ENCODE data around the gene HNRNPLL.
"Not testable (repeated sequence)": the region's sequence is repeated elsewhere in the genome, so short reads cannot be mapped to it uniquely, and the experiment has no call there.

The HNRNPLL gene

DNA sequence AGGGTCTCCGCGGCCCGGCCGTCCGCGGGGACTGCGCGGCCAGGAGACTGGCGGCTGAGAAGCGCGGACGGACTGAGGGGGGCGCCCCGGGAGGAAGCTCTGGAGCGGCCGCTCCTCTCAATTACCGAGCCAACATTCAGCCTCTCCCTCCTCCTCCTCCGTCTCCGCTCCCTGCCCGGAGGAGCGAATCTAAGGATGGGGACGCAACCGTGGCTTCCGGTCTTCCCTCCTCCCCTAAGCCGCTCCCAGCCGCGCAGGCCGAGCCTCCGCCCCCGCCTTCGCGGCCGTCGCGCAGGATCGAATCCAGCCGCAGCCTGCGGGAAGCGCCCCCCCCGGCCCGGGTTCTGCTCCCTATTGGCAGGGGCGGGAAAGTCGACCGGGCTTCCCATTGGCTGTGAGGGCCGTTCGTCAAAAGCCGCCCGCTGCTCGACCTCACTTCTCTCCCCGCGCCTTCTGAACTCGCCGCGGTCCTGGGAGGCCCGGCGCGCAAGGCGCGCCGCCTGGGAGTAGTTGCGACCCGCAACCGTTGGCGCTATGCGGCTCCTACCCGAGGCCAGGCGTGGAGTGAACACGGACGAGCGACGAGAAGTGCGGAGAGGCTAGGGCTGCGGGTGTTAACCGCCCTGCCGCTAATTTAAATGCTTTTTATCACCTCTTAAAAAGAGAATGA lies at the start of gene HNRNPLL:
HNRNPLL (minus strand) TSS at position 197 of the 670 bp plus-strand sequence. CDS start 302 bp downstream, outside the sequence.
- FAIRE-seq: peak; percentile 92

DNA sequence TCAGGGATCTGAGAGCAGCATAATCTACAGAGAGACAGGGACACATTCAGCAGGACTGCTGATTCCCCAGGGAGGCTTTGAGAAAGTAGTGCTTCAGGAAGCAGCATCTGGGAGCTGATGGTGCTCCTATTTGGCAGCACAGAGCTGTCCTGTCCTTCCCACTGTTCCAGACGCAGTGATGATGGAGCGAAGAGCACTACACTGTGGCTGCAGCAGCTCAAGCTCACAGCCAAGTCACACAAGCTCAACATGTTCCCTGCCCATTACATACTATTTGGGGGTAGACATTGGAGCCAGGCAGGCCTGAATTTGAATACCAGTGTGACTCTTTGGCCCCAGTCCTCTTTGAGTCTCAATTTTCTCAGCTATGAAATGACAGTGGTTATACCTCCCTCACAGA lies 48.0 kb upstream of the HNRNPLL start:
- FAIRE-seq: no peak

DNA sequence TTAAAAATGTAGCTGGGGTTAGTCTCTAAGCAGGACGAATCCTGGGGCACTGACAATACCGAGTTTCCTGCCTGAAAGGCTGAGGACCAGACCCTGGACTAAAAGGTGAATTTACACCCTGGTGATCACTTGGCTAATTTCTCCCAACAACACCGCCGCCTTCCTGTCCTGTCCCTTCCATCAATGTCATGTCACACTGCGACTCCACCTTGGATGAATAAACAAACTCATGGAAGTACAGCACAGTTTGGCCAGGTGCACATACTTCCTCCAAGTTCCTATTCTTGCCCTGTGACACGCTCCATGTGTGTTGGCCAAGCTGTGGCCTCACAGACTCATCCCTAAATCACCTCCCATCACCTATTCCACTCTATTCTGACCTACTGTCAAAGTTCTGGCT lies 47.3 kb upstream of the HNRNPLL start:
- no peak for FAIRE-seq

DNA sequence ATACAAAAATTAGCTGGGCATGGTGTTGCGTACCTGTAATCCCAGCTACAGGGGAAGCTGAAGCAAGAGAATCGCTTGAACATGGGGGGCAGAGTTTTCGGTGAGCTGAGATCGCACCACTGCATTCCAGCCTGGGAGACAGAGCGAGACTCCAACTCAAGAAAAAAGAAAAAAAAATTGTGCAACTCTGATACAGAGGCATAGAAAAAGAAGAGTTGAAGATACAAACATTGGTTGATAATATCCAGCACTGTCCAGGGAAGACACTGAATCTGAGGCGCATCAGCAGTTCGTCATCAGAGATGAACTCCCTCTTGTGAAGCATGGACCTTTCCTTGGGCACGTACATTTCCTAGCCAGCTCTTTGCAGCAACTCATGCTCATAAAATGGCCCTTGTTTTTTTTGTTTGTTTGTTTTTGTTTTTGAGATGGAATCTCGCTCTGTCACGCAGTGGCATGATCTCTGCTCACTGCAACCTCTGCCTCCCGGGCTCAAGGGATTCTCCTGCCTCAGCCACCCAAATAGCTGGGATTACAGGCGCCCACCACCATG lies 46.5 kb upstream of the HNRNPLL start:
- no peak for FAIRE-seq

DNA sequence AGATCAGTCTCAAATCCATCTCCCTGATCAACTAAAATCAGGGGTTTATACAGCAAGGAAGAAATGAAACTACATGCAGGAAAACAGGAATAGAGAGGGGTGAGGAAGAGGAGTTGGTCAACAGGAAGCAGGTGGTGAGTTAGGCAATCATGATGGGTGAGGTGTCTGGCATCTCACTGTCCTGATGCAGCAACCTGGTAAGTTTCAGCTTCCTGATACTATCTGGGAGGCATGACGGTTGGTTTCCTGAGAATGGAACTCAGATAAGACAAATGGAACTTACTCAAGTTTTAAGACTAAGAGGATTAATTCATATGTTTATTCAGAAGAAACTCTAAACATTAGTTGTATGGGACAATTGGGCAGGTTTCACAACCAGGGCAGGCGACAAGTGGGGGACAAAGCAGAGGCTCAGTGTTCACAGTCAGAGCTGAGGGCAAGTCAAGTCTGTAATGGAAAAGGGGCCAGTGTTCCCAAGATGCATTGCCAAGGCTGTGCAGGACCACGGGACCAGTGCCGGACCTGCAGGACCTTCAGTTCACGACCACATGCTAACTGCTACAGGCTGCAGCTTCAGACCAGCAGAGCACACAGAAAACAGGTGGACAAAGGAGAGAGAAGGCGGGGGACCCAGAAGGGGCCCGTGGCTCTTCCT lies 45.5 kb upstream of the HNRNPLL start:
- FAIRE-seq: no peak

DNA sequence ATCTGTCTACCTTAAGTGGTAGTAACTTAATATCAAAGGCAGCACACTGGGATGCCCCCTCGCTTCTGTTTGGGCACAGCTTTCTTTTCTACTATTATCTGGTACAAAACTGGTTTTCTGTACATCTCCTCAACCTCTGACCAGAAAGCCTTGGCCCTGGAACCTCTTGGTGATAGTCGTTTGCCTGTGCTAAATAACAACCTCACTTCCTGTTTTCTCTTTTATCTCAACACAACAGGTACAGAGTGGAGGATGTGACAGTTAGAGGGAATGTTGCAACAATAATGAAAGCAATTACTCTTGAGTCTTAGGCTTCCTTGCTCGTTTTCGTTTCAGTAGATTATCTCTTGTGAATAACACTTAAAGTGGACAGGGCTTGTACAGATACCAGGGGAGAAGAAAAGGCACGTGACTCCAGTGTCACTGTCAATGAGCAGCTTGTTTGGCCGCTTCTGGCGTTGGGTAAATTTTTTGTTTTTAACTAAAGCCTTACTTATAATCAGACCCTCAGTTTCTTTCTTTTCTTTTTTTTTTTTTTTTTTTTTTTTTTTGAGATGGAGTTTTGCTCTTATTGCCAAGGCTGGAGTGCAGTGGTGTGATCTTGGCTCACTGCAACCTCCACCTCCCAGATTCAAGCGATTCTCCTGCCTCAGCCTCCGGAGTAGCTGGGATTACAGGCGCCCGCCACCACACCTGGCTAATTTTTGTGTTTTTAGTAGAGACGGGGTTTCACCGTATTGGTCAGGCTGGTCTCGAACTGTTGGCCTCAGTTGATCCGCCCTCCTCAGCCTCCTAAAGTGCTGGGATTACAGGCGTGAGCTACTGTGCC lies 41.2 kb upstream of the HNRNPLL start:
- not testable (repeated sequence) for FAIRE-seq

DNA sequence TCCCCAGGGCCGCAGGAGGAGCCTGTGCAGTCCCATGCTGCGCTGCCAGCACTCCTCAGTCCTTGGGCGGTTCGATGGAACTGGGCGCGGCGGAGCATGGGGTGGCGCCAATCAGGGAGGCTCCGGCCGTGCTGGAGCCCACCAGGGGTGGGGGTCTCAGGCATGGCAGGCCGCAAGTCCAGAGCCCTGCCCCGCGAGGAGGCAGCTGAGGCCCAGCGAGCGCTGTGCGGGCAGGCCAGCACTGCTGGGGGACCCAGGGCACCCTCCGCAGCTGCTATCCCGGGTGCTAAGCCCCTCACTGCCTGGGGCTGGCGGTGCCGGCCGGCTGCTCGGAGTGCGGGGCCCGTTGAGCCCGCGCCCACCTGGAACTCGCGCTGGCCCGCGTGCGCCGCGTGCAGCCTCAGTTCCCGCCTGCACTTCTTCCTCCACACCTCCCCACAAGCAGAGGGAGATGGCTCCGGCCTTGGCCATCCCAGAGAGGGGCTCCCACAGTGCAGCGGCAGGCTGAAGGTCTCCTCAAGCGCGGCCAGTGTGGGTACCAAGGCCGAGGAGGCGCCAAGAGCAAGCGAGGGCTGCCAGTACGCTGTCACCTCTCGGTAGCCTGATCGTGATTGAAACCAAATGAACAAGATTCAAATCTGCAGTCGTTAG lies 40.4 kb upstream of the HNRNPLL start:
- no peak for FAIRE-seq

DNA sequence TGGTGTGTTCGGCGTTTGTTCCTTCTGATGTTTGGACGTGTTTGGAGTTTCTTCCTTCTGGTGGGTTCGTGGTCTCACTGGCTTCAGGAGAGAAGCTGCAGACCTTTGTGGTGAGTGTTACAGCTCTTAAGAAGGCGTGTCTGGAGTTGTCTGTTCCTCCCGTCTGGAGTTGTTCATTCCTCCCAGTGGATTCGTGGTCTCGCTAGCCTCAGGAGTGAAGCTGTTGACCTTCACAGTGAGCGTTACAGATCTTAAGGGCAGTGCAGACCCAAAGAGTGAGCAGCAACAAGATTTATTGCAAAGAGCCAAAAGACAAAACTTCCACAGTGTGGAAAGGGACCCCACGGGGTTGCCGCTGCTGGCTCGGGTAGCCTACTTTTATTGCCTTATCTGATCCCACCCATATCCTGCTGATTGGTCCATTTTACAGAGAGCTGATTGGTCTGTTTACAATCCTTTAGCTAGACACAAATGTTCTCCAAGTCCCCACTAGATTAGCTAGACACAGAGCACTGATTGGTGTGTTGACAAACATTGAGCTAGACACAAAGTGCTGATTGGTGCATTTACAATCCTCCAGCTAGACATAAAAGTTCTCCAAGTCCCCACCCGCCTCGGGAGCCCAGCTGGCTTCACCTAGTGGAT lies 39.8 kb upstream of the HNRNPLL start:
- not testable (repeated sequence) for FAIRE-seq

DNA sequence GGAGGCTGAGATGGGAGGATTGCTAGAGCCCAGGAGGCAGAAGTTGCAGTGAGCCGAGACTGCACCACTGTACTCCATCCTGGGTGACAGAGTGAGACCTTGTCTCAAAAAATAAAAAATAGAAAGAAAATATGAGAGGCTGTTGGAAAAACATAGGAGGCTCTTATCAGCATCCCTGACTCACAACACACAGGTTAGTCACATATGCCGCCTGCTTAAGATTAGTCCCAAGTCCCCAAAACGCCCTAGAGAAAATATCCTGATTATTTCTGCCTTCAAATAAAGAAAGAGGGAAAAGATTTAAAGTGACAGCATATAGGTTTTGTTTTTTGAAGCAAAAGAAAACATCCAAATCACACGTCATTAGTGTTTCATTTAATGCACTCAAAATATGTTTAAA lies 33.3 kb upstream of the HNRNPLL start:
- FAIRE-seq: no peak

DNA sequence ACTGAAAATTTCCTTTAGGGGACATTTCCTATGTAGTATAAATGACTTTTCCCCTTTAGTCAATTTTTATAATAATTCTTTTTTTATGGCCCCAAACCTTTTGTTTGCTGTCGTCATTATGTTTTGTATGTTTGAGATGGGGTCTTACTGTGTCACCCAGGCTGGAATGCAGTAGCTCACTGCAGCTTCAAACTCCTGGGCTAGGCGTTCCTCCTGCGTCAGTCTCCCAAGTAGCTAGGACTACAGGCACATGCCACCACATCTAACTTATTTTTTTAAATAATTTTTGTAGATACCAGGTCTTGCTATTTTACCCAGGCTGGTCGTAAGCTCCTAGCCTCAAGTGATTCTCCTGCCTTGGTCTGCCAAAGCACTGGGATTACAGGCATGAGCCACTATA lies 32.4 kb upstream of the HNRNPLL start:
- no peak for FAIRE-seq

DNA sequence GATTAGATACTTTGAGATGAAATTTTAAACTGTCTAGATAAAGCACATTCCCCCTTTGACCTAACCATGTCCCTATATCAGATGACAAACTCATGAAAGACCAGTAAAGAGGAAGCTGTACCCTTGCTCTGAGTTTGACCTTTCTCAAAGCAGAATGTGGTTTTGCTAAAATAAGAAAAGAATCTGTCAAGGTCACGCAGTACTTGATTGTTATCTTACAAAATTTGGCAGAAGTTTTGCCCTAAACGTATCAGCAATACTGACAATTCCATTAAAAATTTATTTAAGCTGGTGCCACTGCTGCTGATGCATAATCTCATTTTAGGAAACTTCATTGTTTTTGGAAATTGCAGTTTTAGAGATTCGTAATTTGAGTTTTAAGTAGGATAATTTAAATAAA lies 32.0 kb upstream of the HNRNPLL start:
- FAIRE-seq: no peak

DNA sequence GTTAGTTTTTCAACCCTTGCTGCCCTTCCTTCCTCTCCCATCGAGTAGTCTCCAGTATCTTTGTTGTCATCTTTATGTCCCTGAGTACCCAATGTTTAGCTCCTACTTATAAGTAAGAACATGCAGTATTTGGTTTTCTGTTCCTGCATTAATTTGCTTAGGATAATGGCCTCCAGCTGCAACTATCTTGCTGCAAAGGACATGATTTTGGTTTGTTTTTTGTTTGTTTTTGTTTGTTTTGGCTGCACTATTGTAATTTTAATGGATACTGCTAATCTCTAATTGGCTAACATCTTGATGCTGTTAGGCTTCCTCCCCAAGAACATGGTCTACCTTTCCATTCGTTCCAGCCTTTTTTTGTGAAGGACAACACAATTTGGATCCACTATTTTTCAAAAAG lies 31.2 kb upstream of the HNRNPLL start:
- FAIRE-seq: no peak

DNA sequence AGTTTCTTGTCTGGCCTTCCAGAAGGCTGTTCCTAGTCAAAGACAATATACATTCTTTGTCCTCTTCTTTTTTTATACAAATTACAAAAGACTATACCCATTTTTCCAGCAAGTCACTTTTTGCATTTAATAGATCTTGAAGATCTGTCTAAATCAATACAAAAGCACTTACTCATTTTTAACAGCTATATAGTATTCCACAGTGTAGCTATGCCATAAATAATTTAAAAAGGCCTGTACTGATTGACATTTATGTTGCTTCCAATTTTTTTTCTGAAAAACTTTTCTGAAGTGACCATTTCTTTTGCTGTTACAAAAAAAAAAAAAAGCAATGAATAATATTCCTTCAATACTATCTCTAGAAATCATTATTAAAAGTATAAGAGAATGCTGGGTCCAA lies 30.3 kb upstream of the HNRNPLL start:
- FAIRE-seq: no peak

DNA sequence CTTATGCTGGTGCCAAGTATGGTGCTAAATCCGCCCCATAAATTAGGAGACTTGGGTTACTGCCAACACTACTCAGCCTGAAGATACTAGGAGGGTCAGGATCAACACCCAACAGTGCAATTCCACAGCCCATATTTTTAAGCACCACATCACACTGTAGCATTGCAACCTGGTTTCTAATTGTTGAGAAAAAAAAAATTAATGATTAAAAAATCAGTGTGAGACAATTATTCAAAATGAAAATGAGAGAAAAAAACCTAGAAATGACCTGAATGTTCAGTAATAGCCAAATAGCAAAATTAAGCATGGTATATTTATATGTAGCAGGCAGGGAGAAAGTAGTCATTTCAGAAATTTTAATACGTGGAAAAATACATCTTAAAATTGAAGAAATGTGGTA lies 29.2 kb upstream of the HNRNPLL start:
- no peak for FAIRE-seq

DNA sequence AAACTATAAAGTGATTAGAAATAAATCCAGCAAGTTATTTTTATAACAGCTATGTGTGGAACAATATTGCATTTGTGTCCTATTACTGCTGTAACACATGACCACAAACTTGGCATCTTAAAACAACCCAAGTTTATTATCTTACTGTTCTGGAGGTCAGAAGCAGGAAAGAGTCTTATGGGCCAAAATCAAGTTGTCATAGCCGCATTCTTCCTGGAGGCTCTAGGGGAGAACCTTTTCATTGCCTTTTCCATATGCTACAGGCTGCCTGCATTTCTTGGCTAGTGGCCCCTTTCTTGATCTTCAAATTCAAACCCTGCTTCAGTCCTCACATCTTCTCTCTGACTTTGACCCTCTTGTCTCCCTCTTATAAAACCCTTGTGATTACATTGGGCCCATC lies 27.0 kb upstream of the HNRNPLL start:
- no peak for FAIRE-seq

DNA sequence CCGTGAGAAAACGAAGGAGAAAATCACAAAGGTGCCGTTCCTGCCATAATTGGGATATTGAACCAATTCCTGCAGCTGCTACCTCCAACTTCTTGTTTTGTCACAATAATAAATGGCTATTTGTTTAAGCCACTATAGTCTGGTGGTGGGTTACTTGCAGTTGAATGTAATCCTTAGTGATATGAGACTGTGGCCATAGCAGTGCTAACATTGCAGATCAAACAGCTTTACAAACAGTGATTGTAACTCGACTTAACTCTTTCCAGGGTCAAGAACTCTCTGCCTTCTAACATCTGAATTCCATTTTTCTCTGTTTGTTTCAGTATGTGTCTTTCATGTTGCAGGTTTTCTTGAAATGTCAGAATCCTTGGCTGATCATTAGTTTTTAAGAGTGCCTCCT lies 24.7 kb upstream of the HNRNPLL start:
- no peak for FAIRE-seq

DNA sequence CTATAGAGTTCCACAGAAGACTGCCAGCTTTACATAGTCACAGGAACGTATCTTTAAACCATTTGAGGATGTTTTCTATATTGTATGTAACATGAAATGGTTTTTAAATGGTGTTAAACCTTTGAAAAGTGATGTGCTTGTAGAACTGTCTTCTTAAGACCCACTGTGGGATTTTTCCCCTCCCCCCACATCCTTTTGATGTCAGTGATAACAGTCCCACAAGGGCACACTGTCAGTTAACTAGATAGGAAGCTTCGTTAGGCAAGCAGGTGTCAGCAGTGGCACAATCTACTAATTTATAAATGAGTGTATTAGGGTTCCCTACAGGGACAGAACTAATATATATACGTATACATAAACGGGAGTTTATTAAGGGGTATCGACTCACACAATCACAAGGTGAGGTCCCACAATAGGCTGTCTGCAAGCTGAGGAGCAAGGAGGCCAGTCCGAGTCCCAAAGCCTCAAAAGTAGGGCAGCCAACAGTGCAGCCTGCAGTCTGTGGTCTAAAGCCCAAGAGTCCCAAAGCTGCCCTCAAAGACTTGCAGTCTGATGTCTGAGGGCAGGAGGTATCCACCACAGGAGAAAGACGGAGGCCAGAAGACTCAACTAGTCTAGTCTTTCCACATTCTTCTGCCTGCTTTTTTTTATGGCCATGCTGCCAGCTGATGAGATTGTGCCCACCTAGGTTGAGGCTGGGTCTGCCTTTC lies 23.8 kb upstream of the HNRNPLL start:
- no peak for FAIRE-seq

DNA sequence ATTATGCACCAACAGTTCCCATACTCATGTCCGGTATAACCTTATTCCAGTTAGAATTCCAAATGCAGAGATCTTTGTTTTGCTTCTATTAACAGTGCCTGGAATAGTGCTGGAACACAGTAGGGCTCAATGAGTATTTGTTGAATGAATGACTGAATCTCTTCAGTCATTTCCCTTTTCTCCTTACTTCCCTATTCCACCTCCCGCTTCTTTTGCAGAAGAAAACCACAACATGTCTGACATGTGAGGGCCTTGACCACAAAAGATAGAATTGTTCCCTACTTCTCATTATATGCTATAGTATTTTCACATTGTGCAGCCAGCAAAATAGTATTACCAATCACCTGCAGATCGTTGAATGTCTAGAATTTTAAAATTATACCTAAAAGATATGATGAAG lies 19.5 kb upstream of the HNRNPLL start:
- FAIRE-seq: no peak

DNA sequence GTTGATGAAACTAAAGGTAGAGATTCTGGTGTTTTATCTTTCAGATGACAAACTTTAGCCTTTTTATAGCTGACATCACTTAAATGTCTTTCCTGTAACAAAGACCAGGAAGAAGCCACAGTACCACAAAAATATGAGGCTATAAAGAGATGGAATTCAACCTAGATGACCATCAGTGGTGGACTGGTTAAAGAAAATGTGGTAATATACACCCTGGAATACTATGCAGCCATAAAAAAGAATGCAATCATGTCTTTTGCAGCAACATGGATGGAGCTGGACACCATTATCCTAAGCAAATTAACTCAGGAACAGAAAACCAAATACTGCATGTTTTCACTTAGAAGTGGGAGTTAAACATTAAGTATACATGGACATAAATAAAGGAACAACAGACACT lies 18.3 kb upstream of the HNRNPLL start:
- no peak for FAIRE-seq

DNA sequence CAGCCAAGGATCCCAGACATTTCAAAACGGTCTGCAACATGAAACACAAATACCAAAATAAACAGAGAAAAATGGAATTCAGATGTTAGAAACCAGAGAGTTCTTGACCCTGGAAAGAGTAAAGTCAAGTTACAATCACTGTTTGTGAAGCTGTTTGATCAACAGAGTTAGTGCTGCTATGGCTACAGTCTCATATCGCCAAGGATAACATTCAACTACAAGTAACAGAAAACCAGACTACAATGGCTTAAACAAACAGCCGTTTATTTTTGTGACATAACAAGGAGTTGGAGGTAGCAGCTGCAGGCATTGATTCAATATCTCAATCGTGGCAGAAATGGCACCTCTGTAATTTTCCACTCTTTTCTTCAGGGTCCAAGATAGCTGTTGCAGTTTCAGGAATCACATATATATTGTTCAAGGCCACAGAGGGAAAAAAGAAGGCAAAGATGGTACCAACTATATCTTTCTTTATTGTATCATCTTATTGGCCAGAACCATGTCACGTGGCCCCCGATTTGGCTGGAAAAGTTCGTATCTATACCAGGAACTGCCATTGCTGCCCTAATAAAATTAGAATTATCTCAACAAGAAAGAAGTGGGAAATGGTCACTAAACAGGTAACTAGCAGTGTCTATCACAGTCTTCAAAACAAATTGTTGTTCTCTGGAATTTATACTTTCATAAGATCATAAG lies 17.7 kb upstream of the HNRNPLL start:
- FAIRE-seq: no peak

DNA sequence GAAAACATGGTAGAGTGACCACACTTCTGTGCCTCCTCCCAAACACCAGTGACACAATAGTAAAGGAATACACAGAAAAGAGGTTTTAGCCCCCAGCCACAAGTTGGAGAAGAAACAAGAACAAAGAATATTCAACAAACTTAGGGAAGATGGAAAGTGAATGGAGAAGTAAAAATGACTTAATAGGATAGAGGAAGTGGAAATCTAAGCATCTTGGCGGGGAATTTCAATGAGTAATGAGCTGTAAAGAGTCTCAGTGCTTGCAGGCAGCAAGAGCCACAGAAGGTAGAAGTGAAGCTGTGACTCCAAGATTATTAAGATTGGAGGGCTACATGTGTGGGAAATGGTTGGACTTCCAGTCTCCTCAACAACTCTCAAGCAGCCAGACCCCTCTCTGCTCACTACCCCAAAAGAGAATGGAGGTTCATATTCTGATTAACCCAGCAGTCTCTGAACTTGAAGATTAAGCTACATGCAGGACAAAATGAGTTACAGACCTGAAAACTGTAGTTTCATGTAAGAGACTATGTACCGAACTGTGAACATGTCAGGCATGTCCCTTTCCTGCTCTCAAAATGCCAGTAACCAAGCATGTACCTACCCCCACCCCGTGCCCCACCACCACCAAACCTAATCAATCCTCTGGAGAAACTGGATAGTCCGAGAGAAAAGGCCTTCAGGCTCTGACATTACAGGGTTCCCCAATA lies 16.9 kb upstream of the HNRNPLL start:
- FAIRE-seq: no peak
